Lower lobe of right lung (tissue), 2 donors: ENCODE data around the gene BCORL1. TPM values are rescaled to one million over a fixed set of nuclear protein-coding genes. Genes with fewer than 3 reads are reported as not detected.

ENCODE experiments used
- ATAC-seq, 2 donors: fragments of 200-7000 bp; cut with Tn5 transposase; one replicate each; pipeline ENCODE4 v1.9.1; 2020 to 2022; ENCODE audit warnings: mild to moderate bottlenecking in 2 of 2, moderate library complexity in 2 of 2
- DNase-seq: peaks from one replicate; pipeline ENCODE4 v3.0.0-alpha.2; 2020
- H3K27ac ChIP-seq: fragments of 200-600 bp; one replicate; pipeline ENCODE4 v1.8.0; 2022
- H3K27me3 ChIP-seq: fragments of 200-600 bp; one replicate; pipeline ENCODE4 v1.8.0; 2022; ENCODE audit warnings: low read depth
- H3K36me3 ChIP-seq: fragments of 200-600 bp; one replicate; pipeline ENCODE4 v1.8.0; 2022; ENCODE audit warnings: mild to moderate bottlenecking
- H3K4me1 ChIP-seq: fragments of 200-600 bp; one replicate; pipeline ENCODE4 v1.8.0; 2022
- H3K4me3 ChIP-seq: fragments of 200-600 bp; one replicate; pipeline ENCODE4 v1.8.0; 2022; ENCODE audit warnings: mild to moderate bottlenecking
- H3K9me3 ChIP-seq: fragments of 200-600 bp; one replicate; pipeline ENCODE4 v1.8.0; 2022
- intact Hi-C: fragments of 100-400 bp; cut with DNase I; formaldehyde crosslinking; loops from one replicate; pipeline ENCODE4 v1.11.0; 2022
- total RNA-seq: library from RNA; stranded (reverse); fragmentation: NEBNext Ultra II Directional; extraction: Animal tissue kit (Norgen Biotek cat#: 25700); gene quantifications from one replicate; pipeline ENCODE4 v1.2.1, GENCODE V29; 2021
- TF ChIP-seq, protein P1 (sequence below): fragments of 200-600 bp; IDR thresholded peaks from one replicate; pipeline ENCODE4 v1.8.0; 2022; ENCODE audit warnings: antibody characterized with exemption, mild to moderate bottlenecking
- donor health status: DM: no; HTN: yes; CAD: no; lungs with severe emphysema.

BCORL1 gene
- total RNA-seq, 1 donor from 2014 or later: 13.6 TPM

DNA sequence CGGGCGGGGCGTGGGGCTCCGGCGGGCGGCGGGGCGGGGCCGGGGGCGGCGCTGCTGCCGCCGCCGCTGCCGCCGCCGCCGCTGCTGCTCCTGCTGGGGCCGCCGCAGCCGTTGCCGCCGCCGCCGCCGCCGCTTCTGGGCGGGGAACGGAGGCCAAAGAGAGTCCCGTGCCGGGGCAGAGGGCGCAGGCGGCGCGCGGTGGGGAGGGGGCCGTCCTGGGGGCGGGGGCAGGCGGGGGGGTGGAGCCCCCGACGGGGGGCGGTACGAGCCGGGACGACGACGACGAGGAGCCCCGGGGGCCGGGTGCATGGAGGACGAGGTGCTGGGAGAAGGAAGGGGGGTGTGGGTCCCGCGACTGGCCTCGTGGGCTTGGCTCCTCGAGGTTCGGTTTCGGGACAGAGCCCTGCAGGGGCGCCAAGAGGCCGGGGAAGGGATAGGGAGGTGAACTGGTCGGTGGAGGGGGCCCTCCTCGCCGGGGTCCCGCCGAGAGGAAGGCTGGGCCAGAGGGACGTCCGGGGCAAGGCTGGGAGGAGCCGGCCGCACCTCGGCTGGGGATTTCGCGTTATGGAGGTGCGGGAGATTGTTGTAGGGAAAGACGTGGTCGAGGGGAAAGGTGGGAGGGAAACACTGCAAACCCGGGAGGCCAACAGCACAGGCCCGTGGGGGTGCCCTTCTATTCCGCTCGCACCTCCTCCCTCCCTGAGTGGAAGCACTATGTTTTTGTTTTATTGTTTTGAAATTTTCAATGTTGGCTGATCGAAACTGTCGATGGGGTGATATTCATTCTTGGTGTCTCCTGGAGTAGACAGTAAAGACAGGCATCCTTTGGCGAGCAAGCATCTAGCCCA, 1.9 kb downstream of the BCORL1 start:
- intact Hi-C loops: no loop called here
- H3K4me3 ChIP-seq: no peak overlapping the region
- DNase-seq (peak; percentile 58), ATAC-seq (no peak)
- no peaks in the 10 kb centered on the region for H3K4me1 ChIP-seq
- H3K36me3 ChIP-seq: no peaks in the 10 kb centered on the region
- H3K27me3 ChIP-seq: no peaks in the 10 kb centered on the region
- no peaks in the 10 kb centered on the region for H3K9me3 ChIP-seq
- TF ChIP-seq, protein P1, sequence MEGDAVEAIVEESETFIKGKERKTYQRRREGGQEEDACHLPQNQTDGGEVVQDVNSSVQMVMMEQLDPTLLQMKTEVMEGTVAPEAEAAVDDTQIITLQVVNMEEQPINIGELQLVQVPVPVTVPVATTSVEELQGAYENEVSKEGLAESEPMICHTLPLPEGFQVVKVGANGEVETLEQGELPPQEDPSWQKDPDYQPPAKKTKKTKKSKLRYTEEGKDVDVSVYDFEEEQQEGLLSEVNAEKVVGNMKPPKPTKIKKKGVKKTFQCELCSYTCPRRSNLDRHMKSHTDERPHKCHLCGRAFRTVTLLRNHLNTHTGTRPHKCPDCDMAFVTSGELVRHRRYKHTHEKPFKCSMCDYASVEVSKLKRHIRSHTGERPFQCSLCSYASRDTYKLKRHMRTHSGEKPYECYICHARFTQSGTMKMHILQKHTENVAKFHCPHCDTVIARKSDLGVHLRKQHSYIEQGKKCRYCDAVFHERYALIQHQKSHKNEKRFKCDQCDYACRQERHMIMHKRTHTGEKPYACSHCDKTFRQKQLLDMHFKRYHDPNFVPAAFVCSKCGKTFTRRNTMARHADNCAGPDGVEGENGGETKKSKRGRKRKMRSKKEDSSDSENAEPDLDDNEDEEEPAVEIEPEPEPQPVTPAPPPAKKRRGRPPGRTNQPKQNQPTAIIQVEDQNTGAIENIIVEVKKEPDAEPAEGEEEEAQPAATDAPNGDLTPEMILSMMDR: no peak
- H3K27ac ChIP-seq: no peak overlapping the region

GRCh38 chrX:129987871-129988270, 5.4 kb downstream of the BCORL1 start:
- no peaks in the 10 kb centered on the region for H3K27me3 ChIP-seq
- DNase-seq (no peak), ATAC-seq (no peak)
- H3K4me1 ChIP-seq: no peaks in the 10 kb centered on the region
- H3K9me3 ChIP-seq: no peaks in the 10 kb centered on the region
- no peak overlapping the region for H3K27ac ChIP-seq
- H3K36me3 ChIP-seq: no peaks in the 10 kb centered on the region
- TF ChIP-seq, protein P1: no peak
- no peak overlapping the region for H3K4me3 ChIP-seq
- intact Hi-C loops: no loop called here

DNA sequence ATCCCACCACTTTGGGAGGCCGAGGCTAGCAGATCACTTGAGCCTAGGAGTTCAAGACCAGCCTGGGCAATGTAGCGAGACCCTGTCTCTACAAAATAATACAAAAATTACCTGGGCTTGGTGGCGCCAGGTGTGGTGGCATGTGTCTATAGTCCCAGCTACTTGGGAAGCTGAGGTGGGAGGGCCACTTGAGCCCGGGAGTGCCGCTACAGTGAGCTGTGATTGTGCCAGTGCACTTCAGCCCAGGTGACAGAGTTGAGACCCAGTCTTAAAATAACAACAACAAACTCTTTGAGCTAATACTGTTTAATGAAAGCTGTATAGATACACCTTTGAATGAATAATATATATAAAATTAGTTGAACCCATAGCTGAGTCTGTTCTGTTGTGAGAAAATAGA, 9.7 kb downstream of the BCORL1 start:
- ATAC-seq (no peak), DNase-seq (no peak)
- Histone ChIP-seq H3K4me1 (no peaks in the 10 kb centered on the region), H3K36me3 (no peaks in the 10 kb centered on the region), H3K9me3 (no peaks in the 10 kb centered on the region), H3K27me3 (no peaks in the 10 kb centered on the region), H3K4me3 (no peak overlapping the region), H3K27ac (no peak overlapping the region)
- intact Hi-C loops: no loop called here
- TF ChIP-seq, protein P1: no peak

- Histone ChIP-seq H3K36me3 (no peaks in the 10 kb centered on the region), H3K27ac (no peak overlapping the region), H3K4me3 (no peak overlapping the region), H3K4me1 (no peaks in the 10 kb centered on the region), H3K9me3 (no peaks in the 10 kb centered on the region), H3K27me3 (no peaks in the 10 kb centered on the region)
- TF ChIP-seq, protein P1: no peak
- ATAC-seq: peak; percentile 49 to 68
- intact Hi-C loops: no loop called here
- DNase-seq: no peak
Observed at GRCh38 chrX:129996120-129996519, 13.7 kb downstream of the BCORL1 start.

DNA sequence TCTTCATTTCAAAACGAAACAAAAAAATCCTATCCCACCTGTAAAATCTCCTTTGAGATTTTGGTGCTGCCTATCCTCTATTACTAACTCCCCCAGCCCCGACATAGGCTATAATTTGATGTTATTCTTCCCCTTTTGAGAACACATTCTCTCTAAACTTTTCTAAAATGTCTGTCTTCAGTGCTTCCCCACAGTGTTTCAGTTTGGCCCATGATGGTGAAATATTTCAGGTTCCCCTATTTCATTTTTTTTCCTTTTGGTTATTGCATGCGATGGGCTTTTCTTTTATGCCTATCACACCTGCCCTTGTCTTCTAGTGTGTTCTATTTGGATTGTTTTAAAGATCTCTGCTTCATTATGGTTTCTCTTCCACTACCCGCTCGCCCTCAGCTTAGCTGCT, 14.7 kb downstream of the BCORL1 start:
- no peaks in the 10 kb centered on the region for H3K4me1 ChIP-seq
- ATAC-seq (no peak), DNase-seq (no peak)
- no peaks in the 10 kb centered on the region for H3K36me3 ChIP-seq
- no peak overlapping the region for H3K4me3 ChIP-seq
- H3K27ac ChIP-seq: no peak overlapping the region
- TF ChIP-seq, protein P1: no peak
- H3K9me3 ChIP-seq: no peaks in the 10 kb centered on the region
- intact Hi-C loops: no loop called here
- no peaks in the 10 kb centered on the region for H3K27me3 ChIP-seq
